SH-SY5Y (cell line): ENCODE data around the gene PFKL.

Source experiments
- GATA2 ChIP-seq: IDR thresholded peaks from 2 replicates; pipeline ENCODE4 v1.6.1; 2011; ENCODE audit warnings: mild to moderate bottlenecking, low read depth, low read length
- GATA3 ChIP-seq: IDR thresholded peaks from 2 replicates; pipeline ENCODE4 v1.6.1; 2011; ENCODE audit warnings: low read depth, mild to moderate bottlenecking, low read length, moderate library complexity

The PFKL gene

DNA sequence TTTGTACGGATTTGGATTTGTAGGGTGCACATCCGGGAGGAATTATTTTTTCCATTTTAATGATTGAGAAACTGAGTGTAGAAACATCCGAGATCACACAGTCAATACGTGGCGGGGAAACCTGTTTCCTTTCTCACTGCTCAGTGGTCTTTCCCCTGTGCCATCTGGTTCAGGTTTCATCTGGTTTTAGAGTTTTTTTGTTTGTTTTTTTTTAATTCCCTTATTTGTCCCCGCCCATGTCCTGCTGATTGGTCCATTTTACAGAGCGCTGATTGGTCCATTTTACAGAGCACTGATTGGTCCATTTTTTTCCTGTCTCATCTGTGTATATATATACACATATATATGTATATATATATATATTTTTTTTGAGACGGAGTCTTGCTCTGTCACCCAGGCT is 59.5 kb downstream of the PFKL start:
- no peak for TF ChIP-seq GATA3

DNA sequence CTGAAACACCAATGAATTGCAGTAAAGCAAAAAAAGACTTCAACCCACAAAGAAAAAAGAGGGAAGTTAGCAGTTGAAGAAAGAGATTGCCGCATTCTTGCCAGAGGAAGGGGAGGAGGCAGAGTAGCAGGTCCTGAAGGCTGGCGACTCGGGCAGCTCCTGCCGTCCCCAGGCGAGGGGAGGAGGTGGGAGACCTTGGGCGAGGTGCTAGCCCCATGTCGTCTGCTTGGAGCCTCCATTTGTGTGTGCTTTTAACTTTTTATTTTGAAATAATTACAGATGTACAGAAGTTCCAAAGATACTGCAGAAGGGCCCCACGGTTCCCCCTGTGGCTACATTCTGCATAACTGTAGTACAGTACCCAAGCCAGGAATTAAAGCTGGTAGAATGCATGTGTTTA is 60.3 kb downstream of the PFKL start:
- TF ChIP-seq GATA3 (no peak), GATA2 (no peak)

DNA sequence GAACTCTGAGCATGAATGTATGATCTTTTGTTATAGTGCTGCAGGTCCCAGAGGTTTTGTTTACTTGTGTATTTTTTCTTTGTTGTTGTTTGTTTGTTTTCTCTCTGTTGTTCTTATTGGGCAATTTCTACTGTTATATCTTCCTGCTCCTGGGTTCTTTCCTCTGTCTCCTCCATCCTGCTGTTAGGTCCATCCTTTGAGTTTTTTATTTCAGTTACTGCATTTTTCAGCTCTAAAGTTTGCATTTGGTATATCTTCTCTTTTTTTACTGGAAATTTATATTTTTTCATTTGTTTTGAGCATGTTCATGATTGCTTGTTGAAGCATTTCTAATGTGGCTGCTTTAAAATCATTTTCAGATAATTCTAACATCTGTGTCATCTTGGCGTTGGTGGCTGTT is 63.4 kb downstream of the PFKL start:
- TF ChIP-seq GATA2 (no peak), GATA3 (no peak)

DNA sequence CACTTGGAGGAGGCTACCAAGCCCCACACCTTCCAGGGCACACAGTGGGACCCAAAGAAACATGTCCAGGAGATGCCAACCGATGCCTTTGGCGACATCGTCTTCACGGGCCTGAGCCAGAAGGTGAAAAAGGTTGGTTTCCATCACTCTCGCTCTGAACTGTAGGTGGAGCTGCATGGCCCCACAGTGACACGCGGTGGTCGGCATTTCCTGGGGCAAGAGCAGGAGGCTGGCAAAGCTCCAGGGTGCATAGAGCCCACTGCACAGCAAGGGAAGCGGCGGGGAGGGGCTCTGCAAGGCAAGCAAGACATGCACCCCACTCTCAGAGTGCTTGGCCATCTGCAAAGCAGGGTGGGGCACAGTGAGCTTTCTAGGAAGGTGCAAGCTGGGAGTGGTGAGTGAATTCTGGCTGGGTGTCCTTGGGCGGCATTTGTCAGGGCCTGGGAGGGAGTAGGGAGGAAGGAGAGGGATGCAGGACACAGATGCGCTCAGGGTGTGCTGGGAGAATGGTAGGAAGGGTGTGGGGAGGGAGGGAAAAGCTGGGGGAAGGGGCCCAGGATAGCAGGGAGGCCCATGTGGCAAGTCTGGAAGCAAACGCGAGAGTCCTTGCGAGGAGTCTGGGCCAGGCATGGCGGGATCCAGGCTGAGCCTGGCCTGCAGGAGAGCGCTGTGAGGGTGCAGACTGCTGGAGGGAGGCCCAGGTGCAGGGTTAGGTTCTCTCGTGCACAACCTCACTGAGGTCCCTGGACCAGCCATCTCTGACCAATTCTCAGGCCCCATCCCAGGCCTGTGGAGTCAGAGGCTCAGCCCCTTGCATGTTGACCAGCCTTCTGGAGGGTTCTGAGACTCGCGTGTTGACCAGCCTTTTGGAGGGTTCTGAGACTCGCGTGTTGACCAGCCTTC is 64.5 kb downstream of the PFKL start:
- TF ChIP-seq GATA3 (no peak), GATA2 (no peak)

DNA sequence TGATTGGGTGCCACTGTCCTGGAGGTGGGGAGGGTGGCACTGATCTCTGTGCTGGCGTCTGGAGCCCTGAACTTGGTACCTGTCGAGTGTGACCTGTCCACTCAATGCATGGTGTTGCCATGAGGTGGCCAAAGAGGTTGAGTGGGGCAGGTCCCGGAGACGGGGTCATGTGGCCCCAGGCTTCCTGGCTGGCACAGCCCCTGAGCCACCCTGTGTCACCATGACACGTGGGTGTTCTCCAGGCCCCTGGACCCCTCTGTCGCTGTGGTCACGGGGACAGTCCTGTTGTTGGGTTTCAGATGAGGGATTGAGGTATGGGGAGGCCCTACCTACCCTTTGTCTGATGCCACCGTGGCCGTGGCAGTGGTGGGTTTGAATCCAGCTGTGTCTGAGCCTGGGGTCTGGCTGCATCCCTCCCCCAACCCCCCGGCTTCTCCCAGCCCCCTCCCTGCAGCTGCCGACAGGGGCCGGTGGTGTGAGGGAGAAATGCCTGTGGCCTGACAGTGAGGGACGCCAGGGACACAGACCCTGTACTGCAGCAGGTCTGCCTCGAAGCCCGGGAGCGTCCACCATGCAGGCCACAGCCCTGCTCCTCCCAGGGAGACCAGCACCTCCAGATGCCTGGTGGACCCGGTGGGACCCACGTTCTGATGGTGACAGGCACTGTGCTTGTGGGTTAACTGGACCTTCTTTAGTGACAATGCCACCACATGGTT is 65.6 kb downstream of the PFKL start:
- TF ChIP-seq GATA3 (no peak), GATA2 (no peak)

DNA sequence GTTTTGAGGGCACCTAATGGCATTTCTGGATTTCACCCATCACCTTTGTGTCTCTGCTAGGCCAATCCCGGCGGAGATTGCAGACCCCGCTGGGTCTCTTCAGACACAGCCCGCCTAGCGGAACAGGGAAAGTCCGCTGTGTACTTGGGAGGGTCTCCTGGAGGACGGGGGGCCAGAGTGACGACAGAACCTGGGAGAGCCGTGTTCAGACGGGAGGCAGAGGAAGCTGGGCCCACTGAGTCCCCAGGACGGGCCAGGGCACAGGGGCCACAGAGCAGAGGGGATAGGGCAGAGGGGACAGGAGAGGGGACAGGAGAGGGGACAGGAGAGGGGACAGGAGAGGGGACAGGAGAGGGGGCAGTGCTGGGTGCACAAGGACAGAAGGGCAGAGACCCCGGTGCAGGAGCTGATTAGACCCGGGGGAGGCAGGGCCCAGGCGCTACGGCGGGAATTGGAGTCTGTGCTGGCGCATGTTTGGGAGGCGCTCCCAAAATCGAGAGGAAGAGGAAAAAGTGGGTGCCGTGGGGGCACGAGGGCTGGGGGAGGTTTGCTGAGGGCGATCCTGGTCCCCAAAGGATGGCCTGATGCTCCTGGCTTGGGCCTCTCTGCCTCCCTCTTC is 66.2 kb downstream of the PFKL start:
- no peak for TF ChIP-seq GATA3
- TF ChIP-seq GATA2: no peak

DNA sequence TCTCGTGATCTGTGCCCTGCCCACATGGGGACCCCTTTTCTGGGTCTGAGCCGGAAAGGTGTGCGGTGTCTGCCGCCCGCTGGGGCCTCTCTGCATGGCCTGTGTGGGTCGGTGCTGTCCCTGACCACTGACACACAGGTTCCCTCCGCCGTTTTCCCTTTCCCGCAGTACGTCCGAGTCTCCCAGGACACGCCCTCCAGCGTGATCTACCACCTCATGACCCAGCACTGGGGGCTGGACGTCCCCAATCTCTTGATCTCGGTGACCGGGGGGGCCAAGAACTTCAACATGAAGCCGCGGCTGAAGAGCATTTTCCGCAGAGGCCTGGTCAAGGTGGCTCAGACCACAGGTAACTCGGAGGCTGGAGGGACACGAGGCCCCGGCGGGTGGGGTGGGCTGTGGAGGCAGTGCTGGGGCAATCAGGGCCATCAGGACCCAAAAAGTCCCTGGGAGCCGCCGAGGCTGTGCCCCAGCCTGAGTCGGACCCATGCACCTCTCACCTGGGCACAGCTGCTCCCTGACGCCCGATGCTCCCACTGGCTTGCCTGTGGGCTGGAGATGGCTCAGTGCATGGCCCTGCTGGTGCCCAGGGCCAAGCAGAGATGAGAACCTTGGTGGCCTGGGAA is 66.8 kb downstream of the PFKL start:
- TF ChIP-seq GATA3 (no peak), GATA2 (no peak)

DNA sequence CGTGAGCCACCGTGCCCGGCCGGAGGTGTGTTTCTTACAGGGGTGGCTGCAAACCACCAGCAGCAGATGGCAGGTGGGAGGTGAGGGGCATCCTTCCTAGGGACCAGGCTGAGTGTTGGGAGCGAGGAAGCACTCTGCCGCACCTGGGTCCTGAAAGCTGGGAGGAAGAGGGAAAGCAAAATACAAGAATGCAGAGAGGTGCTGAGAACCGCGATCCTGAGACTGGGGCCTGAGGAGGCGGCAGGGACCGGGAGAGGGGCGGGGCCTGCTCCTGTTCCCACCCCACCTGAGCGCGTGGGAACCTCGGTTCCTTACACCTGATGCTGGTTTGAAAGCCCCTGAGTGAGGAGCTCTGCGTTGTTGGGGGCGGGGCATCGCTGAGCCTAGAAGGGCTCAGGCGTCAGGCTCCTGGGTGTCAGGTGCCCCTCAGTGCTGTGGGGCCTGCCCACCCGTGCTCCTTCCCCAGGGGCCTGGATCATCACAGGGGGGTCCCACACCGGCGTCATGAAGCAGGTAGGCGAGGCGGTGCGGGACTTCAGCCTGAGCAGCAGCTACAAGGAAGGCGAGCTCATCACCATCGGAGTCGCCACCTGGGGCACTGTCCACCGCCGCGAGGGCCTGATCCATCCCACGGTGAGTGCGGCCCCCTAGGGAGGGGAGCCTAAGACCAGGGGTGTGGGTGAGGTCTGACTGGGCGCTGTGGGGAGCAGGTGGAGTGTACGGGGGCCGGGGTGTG is 69.0 kb downstream of the PFKL start:
- TF ChIP-seq GATA2: no peak
- TF ChIP-seq GATA3: no peak

DNA sequence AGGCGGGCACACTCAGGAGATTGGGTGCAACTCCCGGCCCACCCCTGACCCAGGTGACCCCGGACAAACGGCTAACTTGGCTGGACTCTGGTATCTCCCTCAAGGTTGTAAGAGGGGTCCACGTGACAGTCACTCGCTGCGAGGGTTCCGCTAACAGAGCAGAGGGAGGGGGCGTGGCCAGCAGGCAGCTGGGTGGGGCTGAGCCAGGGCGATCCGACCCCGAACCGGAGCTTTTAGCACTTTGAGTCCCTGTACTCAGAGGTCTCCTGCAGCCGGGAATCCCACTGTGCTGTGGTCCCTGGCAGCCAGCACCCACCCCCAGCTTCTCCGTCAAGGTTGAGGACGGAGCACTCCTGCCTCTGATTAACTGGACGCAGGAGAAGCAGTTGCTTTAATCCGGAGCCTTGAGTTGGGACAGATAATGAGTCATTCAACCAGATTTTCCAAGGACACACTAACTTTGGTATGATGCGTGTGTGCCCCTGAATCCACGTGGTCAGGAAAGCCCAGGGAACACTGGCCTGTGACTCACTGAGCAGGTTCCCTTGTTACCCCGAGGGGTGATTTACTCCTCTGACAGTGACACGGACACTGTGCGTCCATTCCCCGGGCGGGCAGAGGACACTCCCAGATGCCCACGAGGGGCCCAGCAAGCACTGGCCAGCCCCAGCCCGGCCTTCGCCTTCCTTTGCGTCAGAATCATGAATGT is 70.3 kb downstream of the PFKL start:
- no peak for TF ChIP-seq GATA2
- TF ChIP-seq GATA3: no peak

DNA sequence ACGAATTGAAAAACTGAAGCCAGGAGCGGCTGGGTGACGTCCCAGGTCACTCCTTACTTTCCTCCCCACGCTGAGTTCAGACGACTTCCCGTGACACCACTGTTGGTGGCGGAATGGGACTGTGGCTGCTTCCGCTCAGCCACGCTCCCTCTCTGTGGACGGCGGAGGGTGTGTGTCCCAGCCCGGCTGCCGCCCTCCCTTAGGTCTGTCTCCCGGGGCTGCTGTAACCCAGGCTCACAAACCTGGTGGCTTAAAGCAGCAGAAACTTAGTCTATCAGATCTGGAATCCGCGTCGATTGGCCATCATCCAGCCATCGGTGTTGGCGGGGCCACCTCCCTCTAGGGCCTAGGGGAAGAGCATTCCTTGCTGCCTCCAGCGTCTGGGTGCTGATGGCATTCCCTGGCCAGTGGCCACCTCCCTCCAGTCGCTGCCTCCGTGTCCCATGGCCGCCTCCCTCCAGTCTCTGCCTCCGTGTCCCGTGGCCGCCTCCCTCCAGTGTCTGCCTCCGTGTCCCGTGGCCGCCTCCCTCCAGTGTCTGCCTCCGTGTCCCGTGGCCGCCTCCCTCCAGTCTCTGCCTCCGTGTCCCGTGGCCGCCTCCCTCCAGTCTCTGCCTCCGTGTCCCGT is 71.0 kb downstream of the PFKL start:
- TF ChIP-seq GATA3: no peak
- TF ChIP-seq GATA2: no peak

DNA sequence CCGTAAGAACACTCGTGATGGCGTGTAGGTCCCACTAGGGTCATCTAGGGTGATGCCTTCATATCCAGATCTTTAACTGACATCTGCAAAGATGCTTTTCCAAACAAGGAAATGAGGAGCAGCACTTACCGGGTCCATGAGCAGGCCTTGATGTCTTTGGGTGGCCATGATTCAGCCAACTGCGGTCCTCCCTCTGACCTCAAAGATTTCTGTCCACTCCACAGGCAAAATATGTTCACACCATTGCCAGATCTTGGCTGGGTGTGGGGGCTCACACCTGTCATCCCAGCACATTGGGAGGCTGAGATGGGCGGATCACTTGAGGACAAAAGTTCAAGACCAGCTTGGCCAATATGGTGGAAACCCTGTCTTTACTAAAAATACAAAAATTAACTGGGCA is 71.7 kb downstream of the PFKL start:
- TF ChIP-seq GATA2 (no peak), GATA3 (no peak)

DNA sequence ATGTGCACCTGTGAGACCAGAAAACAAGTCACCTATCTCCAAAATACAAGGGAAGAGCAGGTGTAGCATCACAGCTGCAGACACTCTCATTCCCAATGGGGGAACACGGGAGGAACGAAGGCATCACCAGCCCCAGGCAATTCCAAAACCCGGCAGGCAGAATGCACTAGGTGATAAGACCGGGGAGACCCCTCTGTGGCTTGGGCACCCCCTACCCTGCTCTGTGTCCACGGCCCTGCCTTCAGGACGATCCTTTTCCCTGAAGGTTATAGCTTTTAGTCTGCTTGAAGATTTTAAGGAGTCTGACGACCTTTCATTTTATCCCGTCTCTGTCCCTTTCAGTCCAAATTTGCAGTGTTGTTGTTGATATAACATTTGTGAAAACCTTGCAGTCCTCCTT is 72.8 kb downstream of the PFKL start:
- TF ChIP-seq GATA2: no peak
- TF ChIP-seq GATA3: no peak
